GM19324 (cell line): ENCODE data around the gene EPHA2.

Source experiments
- ATAC-seq: cut with Tn5 transposase; IDR thresholded peaks from one replicate; pipeline ENCODE4 v1.9.1; 2021; ENCODE audit warnings: mild to moderate bottlenecking, moderate library complexity; ENCODE audit not compliant: unreplicated experiment, low FRiP score

EPHA2 gene

DNA sequence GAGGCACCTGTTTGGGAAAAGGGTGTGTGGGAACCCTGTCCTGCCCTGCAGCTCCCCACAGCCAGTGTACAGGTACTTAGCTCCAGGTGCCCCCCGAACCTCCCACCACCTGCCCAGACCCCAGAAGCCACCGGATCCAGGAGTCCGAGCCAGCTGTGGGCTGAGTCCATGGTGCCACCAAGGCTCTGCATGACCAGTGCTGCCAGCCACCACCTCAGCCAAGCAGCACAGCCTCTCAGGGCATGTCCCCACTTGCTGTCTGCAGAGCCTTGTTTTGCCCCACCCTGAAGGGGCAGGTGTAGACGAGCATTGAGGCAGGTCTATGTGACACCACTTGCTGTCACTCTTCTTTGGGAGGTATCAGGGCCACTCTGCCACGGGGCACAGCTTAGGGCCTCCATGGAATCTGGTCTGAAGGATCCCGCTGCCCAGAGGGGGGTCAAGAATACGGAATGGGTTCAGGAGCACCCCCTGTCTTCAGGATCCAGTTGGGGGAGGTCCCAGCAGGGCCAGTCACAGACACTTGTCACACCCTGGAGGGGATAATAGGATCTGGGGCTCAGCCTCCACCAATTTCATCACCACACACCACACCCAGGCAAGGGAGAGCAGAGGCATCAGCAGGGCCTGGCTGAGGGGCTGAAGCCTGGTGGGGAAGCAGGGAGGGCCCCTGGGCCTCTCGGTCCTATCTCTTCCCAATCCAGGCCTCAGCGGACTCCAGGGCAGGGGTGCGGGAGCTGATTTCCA is 28.9 kb upstream of the EPHA2 start:
- ATAC-seq: no peak

DNA sequence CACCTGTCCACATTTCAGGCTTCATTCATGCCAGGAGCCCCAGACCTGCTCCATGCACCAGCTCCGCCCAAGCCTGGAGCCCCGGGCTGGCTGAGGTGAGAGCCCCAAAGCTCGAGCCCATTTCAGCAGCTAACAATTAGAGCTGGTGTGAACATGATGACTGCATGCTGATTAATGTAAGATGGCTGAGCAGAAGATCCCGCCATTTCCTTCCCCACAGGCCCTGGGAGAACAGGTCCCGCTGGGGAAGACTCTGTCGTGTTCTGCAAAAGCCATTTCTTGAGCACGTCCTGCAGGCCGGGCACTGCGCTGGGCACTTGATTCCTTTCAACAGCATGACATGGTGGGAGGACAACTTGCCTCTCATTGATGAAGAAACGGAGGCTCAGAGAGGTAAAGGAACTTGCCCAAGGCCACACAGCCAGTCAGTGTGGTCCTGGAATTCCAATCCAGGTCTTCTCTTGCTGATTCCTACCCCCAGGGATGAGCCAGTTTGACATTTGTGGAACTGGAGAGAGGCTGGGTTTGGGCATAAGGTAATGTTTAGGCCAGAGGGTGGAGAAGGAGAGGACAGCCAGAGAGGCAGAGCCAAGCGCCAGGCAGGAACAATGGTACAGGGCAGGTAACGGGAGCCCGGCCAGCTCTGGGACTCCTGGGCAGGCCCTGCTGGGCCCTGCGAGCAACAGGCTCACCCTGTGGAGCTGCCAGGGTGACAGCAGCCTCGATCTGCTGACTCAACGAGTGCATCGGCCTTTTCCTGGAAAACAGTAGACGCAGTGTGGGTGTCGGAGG is 28.1 kb upstream of the EPHA2 start:
- no peak for ATAC-seq

DNA sequence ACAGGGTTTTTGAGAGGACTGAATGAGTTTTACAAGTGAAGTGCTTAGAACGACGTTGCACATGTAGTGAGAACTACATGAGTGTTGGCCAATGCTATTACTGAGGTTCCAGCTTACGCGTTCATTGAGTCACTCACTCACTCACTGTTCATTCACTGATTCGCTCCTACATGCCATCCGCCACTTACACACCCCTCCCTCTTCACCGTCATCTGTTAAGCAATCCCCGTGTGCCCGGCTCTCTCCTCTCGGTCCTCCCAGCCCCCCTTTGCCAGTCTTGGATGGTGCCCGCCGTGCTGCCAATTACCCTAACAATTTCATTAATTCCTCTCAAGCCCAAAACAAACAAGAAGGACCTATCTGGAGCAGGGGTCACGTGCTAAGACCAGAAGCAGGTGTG is 27.3 kb upstream of the EPHA2 start:
- ATAC-seq: no peak

DNA sequence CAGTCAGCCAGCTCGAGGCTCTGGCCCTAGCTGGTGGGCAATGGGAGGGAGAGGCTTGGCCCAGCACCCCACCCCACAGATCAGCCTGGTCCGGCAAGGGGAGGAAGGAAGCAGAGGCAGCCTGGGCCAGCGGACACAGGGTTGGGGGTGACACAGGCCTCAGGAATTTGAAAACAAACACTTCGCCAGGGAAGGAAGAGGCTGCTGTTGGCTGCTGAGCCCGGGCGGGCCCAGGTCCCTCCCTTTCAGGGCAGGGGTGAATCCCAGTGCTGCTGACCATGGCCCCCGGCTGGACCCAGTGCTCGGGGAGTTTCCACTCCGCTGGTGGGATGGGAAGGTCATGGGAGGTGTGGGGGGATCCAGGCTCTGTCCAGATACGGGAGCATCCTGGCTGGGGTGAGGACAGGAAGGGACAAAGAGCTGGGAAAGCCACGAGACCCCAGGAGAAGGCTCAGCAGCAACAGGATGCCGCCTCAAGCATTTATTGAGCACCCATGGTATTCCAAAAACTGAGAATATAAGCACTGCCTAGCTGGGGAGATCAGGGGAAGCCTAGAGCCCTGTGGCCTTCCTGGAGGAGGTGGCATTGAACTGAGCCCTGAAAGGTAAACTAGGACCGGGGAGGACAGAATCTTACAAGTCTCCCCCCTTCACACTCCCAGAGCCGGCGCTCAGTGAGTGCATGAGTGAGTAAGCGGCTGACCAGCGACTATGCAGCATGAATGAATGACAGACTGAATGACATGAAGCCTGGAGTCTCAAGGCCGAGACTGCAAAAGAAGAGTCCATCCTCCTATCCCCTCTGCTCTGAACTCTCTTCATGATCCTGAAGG is 26.2 kb upstream of the EPHA2 start:
- no peak for ATAC-seq

DNA sequence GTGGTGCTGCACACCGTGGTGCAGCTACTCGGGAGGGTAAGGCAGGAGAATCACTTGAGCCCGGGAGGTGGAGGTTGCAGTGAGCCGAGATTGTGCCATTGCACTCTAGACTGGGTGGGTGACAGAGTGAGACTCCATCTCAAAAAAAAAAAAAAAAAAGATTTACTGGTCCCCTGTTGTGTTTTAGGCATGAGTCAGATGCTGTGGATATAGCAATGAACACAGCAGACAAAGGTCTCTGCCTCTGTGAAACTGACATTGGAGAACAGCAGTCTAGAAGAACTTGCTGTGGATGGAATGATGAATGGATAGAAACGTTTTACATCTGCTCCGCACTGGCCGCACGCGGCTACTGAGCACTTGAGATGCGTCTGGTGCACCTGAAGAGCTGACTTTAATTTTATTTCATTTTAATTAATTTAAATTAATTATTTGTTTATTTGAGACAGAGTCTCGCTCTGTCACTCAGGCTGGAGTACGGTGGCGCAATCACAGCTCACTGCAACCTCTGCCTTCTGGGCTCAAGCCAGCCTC is 24.5 kb upstream of the EPHA2 start:
- no peak for ATAC-seq

DNA sequence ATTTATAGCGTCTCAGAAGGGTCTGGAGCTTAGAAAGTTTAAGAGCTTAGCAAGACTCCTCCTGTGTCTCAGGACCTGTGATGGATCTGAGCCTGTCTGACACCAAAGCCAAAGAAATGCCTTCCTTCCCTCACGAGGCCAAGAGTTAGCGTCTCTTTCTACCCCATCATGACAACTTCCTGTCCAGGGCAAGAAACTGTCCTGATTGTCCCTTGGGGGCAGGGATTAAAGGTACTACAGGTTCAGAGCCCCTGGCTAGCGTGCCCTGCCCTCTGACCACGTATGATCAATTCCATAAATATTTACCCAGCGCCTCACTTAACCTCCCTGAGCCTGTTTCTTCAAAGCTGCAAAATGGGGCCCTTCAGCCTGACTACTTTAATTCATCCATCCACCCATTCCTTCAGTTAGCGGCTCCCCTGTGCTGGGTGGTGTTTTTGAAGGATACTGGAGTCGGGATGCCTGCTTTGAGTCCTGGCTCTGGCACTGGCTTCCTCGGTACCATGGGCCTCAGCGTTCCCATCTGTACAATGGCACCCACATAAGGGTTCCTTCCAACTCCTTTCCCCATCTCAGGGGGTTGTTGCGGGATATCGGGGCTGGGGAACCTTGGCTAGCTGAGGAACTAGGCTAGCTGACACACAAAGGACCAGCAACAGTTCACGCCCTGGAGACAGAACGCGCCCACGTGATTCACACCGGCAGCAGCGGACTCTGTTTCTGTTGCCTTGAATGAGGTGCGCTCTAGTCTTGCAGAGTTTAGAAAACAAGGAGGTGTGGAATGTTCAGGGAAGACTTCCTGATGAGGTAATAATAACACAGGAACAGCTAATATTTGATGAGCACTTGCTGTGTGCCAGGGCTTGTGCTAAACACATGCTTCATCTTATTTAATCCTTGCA is 23.0 kb upstream of the EPHA2 start:
- ATAC-seq: no peak

DNA sequence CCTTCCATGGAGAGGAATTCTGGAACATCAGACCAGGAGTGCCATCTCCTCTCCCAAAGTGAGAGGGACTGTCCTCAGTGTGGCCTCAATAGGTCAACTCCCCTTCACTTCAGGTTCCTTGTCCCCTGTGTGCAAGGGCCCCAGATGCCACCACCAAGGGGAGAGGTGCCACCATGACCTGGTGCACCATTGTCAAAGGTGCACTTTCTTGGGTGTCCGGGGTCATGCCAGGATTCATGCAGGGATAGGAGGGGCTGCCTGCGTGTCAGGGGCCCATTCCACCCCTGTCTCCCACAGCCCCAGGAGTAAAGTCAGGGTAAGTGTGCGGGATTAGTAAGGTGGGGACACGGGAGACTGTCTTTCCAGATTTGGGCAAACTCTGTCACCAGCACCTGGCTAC is 21.4 kb upstream of the EPHA2 start:
- ATAC-seq: no peak

DNA sequence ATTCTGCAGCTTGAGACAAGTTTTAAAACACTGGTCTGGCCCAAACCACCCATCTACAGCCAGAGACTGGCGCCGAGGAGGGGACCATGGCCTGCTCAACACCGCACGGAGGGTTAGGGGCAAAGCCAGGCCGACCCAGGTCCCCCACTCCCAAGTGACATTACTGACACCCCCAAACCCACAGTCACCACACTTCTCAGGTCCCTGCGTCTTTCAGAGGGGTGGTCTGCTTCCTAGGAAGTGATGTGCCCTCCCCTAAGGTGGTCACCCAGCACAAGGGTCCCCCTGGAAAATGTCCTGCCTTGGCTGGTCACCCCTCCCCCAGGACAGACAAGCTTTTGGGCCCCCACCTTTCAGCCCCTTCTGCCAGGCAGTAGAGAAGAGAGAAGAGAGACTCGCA is 20.8 kb upstream of the EPHA2 start:
- ATAC-seq: no peak

DNA sequence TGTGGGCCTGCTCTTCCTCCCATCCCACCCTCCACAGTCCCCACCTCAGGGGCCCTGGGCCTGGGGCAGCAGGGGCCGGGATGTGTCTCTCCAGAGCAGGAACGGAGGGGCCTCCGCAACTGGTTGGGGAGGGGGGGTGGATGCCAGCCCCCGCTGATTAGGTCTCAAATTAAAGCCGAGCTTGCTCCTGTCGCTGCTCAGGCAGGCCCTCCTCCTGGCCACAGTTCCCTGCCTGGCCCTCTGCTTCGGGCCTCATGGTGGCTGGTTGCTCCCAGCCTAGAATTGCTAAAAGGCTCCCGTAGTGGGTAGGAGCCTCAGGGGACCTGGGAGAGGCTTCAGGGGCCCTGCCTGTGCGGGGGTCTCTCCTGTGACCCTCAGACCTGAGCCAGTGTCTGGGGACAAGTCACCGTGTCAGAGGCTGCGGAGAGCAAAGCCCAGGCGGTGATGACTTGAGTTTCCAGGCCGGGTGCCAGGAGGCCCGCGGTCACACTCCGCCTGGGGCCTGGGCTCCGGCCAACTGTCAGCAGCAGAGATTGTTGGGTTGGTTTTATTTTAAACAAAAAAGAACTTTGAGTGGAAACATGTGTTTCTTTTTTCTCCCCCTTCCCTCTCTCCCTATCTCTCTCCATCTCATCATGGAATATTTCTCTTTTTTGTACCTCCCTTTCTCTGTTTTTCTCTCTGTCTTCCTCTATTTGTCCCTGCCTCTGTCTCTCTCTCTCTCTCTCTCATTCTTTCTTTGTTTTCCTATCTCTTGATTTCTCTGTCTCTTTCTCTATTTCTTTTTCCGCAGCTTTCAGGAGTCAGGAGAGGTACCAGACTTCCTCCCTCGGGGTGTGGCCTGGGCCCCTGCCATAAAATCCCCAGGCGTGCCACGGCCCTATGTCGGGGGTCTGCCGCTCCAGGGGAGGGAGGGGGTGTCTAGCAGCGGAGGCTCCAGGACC is 20.0 kb upstream of the EPHA2 start:
- no peak for ATAC-seq

DNA sequence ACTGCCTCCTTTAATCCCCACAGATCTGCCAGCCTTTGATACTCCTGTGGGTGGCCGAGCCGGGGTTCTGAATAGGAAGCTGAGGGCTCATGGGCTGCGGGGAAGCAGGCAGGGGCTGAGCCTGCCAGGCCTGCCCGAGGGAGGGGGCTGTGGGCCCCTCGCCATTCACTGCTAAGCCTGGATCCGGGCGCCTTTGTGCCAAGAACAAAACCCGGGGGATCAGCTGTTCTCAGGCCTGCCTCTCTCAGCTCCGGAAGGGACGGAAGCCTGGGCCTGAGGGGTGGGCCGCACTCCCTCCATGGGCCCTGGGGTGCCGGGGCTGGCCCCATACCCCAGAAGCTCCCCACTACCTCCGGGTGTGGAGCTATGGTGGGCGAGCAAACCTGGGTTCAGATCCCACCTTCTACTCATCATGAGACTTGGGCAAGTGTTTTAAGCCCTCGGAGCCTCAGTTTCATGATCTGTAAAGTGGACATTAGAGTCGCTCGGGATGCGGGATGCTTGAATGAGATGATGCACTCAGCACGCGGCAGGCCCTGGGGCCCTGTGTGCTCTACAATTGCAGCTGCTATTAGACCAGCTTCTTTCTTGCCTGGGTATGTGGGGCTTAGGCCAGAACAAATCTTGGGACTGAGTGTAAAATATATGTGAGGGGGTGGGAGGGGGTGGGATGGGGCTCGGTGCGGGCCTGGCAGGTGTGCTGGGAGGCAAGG is 19.2 kb upstream of the EPHA2 start:
- ATAC-seq: no peak

DNA sequence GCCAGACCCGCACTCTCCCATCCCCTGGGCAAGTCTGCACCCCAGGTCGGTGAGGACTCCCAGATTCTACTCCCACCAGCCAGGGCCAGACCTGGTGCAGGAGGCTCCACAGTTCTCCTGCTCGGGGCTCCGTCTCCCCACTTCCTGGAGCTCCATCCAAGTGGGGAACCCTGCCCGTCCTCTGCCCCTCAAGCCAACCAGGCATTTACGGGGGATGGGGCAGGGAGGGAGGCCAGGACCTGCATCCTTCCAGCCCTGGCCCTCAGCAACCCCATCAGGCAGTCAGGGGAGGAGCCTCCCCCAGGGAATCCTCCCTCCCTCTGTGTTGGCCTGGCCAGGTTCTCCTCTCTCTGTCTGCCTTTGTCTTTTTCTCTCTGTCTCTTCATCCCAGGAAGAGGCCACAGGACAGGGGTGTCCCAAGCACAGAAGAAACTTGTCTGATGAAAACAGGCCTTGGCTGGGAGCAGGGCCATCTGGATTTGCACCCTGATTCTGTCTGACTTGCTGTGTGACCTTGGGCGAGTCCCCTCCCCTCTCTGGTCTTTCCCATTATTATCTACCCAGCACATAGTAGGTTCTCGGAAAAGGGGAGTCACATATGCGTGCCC is 18.5 kb upstream of the EPHA2 start:
- no peak for ATAC-seq

DNA sequence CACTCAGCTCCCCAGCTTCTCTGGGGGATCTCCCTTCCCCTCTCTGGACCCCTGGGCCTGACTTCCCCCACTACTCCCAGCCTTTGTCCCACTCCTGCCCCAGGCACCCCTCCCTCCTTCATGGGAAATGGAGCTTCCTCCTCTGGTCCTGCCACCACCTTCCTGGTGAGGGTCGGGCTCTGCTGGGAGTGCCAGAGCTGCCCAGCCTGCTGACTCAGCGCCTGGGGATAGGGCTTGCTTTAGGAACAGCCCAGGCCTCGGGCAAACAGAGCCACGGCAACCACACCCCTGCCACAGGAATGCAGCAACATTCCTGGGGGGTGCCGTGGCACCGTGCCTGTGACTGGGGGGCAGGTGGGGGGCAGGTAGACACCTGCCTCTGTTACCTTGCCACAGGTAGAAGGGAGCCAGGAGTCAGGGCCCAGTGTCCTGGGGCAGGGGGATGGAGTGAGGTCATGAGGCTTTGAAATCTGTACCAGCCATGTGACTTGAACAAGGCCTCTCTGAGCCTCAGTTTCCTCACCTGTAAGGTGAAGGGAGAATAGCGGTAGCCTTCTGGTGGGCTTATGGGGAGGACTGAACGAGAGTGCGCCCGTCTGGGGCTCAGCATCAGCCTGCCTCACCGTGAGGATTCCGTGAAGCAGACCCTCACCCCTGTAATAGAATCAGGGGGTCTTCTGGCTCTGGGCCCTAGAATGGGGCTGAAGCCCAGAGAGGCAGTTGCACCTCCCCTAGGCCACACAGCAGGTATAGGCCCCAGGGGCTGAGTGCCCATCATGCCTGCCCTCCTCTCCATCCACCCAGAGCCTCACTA is 17.8 kb upstream of the EPHA2 start:
- no peak for ATAC-seq

DNA sequence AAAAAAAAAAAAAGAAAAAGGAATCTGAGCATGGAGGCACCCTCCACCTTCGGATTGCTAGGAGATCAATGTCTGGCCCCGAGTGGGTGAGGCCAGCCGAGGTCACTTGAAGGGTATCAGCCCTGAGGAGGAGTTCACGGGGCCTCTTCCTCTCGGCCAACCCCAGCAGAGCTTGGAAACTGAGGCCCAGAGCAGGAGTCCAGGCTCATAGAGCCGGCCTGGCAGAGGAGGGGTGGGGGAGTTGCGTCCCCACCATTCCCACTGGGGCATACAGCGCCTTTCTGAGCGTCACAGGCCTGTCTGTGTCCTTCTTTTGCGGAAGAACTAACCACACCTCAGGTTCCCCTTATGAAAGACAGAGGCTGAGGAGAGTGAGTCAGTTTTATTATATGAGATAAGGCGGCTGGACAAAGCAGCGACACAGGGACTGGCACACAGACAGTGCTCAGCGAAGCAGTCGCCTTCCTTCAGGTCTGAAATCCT is 17.1 kb upstream of the EPHA2 start:
- no peak for ATAC-seq

DNA sequence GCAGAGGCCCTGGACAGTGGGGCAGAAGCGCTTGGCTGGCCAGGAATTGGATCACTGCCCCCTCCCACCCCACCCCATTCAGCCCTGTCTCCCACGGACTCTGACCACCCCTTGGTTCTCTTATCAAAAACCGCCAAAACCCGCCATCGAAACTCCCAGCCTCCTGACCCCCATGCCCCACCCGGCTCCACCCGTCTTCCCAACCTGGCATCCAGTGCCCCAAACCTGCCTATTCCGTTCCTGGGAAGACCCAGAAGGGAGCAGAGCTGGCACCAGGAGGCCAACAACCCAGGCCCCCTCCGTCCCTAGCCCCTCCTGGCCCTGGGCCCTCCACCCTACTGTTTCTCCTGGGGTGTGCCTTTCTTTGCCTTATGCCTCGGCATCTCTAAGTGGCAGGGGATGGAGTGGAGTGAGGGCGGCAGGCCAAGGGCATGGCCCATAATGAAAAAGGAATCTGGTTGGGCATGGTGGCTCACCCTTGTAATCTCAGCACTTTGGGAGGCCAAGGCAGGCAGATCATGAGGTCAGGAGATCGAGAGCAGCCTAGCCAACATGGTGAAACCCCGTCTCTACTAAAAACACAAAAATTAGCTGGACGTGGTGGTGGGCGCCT is 16.5 kb upstream of the EPHA2 start:
- no peak for ATAC-seq

DNA sequence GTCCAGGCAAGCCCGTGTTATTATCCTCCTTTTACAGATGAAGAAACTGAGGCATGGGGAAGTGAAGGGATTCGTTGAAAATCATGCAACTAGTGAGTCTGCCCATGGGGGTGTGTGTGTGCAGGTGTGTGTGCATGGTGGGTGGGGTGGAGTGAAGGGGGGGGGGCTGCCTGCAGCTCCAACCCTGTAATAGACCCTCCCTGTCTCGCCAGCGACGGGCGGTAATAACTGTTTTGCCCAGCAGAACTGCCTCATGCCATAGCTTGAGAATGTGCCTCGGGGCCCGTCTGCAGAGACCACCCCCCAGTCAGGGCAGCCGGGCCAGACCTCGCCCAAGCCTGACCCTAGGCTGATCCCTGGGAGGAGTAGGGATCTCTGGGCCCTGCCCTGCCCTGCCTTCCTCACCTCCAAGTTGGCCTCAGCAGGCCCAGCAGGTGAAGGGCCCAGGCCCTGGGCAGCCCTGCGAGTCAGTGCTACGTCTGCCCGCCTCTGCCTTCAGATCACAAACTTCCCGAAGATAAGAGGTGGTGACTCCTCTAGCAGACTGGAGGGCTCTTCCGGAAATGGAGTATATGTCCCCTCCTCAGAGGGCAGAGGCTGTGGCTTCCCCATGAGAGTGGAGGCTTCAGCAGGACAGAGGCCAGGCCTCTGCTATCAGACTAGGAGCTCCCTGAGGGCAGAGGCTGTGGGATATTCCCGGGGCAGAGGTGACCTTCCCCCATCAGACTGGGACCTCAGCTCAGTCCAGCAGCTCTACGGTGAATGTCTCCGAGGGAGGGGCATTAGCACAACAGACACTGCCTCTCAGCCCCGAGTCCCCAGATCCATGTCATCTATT is 15.7 kb upstream of the EPHA2 start:
- no peak for ATAC-seq

DNA sequence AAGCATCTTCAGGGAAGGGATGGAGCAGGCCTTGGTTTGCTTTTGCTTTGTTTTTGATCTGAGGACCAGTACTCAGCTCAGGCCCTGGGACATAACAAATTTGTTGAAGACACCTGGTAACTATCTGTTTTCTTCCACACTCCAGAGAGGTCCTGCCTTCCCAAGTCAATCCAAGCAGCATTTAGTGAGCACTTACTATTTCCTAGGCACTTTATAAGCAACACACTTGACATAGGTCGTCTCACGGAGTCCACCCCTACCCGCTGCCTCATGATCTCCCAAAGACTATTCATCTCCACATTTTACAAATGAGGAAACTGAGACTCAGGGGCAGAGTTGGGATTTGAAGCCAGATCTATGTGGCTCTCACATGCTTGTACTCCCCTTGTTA is 14.4 kb upstream of the EPHA2 start:
- ATAC-seq: no peak
